Astrocyte (in vitro differentiated cells and primary cell): Measurements from ENCODE around the gene GCLM. TPM values are rescaled to one million over a fixed set of nuclear protein-coding genes. Genes with fewer than 3 reads are reported as not detected.

ENCODE experiments used
- DNase-seq: peaks from one replicate; pipeline ENCODE4 v3.0.0-alpha.2; 2010; ENCODE audit warnings: low read depth
- FAIRE-seq: peaks from 2 replicates; lab custom pipeline; 2011; peaks lifted over from hg19 to GRCh38; lab: Jason Lieb, UNC
- H2AFZ ChIP-seq: 2 replicates; pipeline ENCODE4 v1.6.0; 2012; ENCODE audit warnings: low read depth, low read length, inconsistent platforms
- H3K27ac ChIP-seq: 2 replicates; pipeline ENCODE4 v1.5.1; 2011; ENCODE audit warnings: low read depth, low read length, inconsistent platforms
- H3K27me3 ChIP-seq: 2 replicates; pipeline ENCODE4 v1.6.0; 2011; ENCODE audit warnings: low read length, inconsistent platforms; ENCODE audit not compliant: insufficient read depth
- H3K36me3 ChIP-seq: 2 replicates; pipeline ENCODE4 v1.5.1; 2011; ENCODE audit warnings: low read length, inconsistent platforms; ENCODE audit not compliant: insufficient read depth
- H3K4me1 ChIP-seq: 2 replicates; pipeline ENCODE4 v1.5.1; 2011; ENCODE audit warnings: low read length, inconsistent platforms; ENCODE audit not compliant: insufficient read depth
- H3K4me2 ChIP-seq: 2 replicates; pipeline ENCODE4 v1.6.0; 2012; ENCODE audit warnings: low read length, inconsistent platforms
- H3K4me3 ChIP-seq: 2 replicates; pipeline ENCODE4 v1.5.1; 2011; ENCODE audit warnings: low read depth, mild to moderate bottlenecking, low read length, inconsistent platforms; ENCODE audit not compliant: insufficient read depth
- H3K79me2 ChIP-seq: 2 replicates; pipeline ENCODE4 v1.6.0; 2012; ENCODE audit warnings: mild to moderate bottlenecking, low read length, inconsistent platforms; ENCODE audit not compliant: insufficient read depth
- H3K9ac ChIP-seq: 2 replicates; pipeline ENCODE4 v1.6.0; 2012; ENCODE audit warnings: mild to moderate bottlenecking, low read length, inconsistent platforms
- H3K9me3 ChIP-seq: 2 replicates; pipeline ENCODE4 v1.5.1; 2012; ENCODE audit warnings: low read depth, mild to moderate bottlenecking, low read length, inconsistent platforms; ENCODE audit not compliant: insufficient read depth
- H4K20me1 ChIP-seq: 2 replicates; pipeline ENCODE4 v1.6.0; 2012; ENCODE audit warnings: low read length, inconsistent platforms; ENCODE audit not compliant: insufficient read depth
- H3K27ac Mint-ChIP-seq: one replicate; pipeline ENCODE4 v1.8.0; 2021; ENCODE audit warnings: mild to moderate bottlenecking, mixed read lengths; ENCODE audit not compliant: unreplicated experiment
- H3K27me3 Mint-ChIP-seq: one replicate; pipeline ENCODE4 v1.8.0; 2021; ENCODE audit warnings: low read depth, mixed read lengths; ENCODE audit not compliant: unreplicated experiment
- H3K36me3 Mint-ChIP-seq: one replicate; pipeline ENCODE4 v1.8.0; 2021; ENCODE audit warnings: low read depth, mixed read lengths; ENCODE audit not compliant: unreplicated experiment
- H3K4me1 Mint-ChIP-seq: one replicate; pipeline ENCODE4 v1.8.0; 2021; ENCODE audit warnings: low read depth, mixed read lengths; ENCODE audit not compliant: unreplicated experiment
- H3K4me3 Mint-ChIP-seq: one replicate; pipeline ENCODE4 v1.8.0; 2021; ENCODE audit warnings: mild to moderate bottlenecking, moderate library complexity, mixed read lengths; ENCODE audit not compliant: unreplicated experiment
- H3K9me3 Mint-ChIP-seq: one replicate; pipeline ENCODE4 v1.8.0; 2021; ENCODE audit warnings: mild to moderate bottlenecking, mixed read lengths; ENCODE audit not compliant: unreplicated experiment
- CTCF ChIP-seq: IDR thresholded peaks from 2 replicates; pipeline ENCODE4 v1.5.1; 2011; ENCODE audit warnings: low read depth, mild to moderate bottlenecking, inconsistent platforms, low read length, moderate library complexity; ENCODE audit not compliant: insufficient read depth
- EZH2 ChIP-seq: IDR thresholded peaks from 2 replicates; pipeline ENCODE4 v1.6.1; 2012; ENCODE audit warnings: mild to moderate bottlenecking, low read length, inconsistent platforms; ENCODE audit not compliant: insufficient read depth
- total RNA-seq: library from RNA; stranded (reverse); gene quantifications from 2 replicates; pipeline ENCODE4 v1.2.1, GENCODE V29; 2021

GCLM gene
- total RNA-seq, 1 donor from 2014 or later = 27.5 TPM

GRCh38 chr1:93899543-93900207 lies 9.6 kb downstream of the GCLM start:
- Mint-ChIP-seq H3K36me3 (peaks cover 1% of the 10 kb centered on the region), H3K4me1 (no peaks in the 10 kb centered on the region), H3K27me3 (no peaks in the 10 kb centered on the region), H3K4me3 (no peak overlapping the region), H3K27ac (no peak overlapping the region), H3K9me3 (no peaks in the 10 kb centered on the region)
- Histone ChIP-seq H3K9ac (no peak overlapping the region), H3K4me3 (no peak overlapping the region), H2AFZ (no peak overlapping the region), H3K36me3 (peaks cover 18% of the 10 kb centered on the region), H4K20me1 (peaks cover 14% of the 10 kb centered on the region), H3K27ac (no peak overlapping the region), H3K4me2 (no peak overlapping the region), H3K79me2 (peaks cover 39% of the 10 kb centered on the region), H3K9me3 (no peaks in the 10 kb centered on the region), H3K27me3 (no peaks in the 10 kb centered on the region), H3K4me1 (no peaks in the 10 kb centered on the region)
- TF ChIP-seq CTCF = no peak
- no peak for TF ChIP-seq EZH2
- FAIRE-seq (no peak), DNase-seq (no peak)

GRCh38 chr1:93888900-93889299 lies 20.3 kb downstream of the GCLM start:
- H3K4me3 Mint-ChIP-seq = no peak overlapping the region
- Histone ChIP-seq H3K4me3 (no peak overlapping the region), H3K36me3 (peaks cover 30% of the 10 kb centered on the region), H4K20me1 (peaks cover 2% of the 10 kb centered on the region), H3K4me1 (no peaks in the 10 kb centered on the region), H2AFZ (no peak overlapping the region), H3K27ac (no peak overlapping the region), H3K79me2 (no peaks in the 10 kb centered on the region), H3K4me2 (no peak overlapping the region), H3K27me3 (no peaks in the 10 kb centered on the region), H3K9ac (no peak overlapping the region), H3K9me3 (no peaks in the 10 kb centered on the region)
- no peak for FAIRE-seq
- TF ChIP-seq CTCF (no peak), EZH2 (no peak)
- peak overlapping the region; percentile 44 for H3K27ac Mint-ChIP-seq
- no peaks in the 10 kb centered on the region for H3K27me3 Mint-ChIP-seq
- H3K4me1 Mint-ChIP-seq = peaks cover 7% of the 10 kb centered on the region
- no peaks in the 10 kb centered on the region for H3K9me3 Mint-ChIP-seq
- H3K36me3 Mint-ChIP-seq = no peaks in the 10 kb centered on the region
- no peak for DNase-seq

- peaks cover 4% of the 10 kb centered on the region for H4K20me1 ChIP-seq
- peaks cover 8% of the 10 kb centered on the region for H3K36me3 ChIP-seq
- no peak for TF ChIP-seq CTCF
- TF ChIP-seq EZH2 = no peak
- DNase-seq (no peak), FAIRE-seq (no peak)
- H3K36me3 Mint-ChIP-seq = peaks cover 2% of the 10 kb centered on the region
- no peaks in the 10 kb centered on the region for H3K9me3 ChIP-seq
- no peak overlapping the region for H3K27ac Mint-ChIP-seq
- no peaks in the 10 kb centered on the region for H3K27me3 ChIP-seq
- no peaks in the 10 kb centered on the region for H3K4me1 Mint-ChIP-seq
- H3K4me3 ChIP-seq = no peak overlapping the region
- no peak overlapping the region for H3K4me3 Mint-ChIP-seq
- no peaks in the 10 kb centered on the region for H3K27me3 Mint-ChIP-seq
- H3K4me1 ChIP-seq = peaks cover 5% of the 10 kb centered on the region
- no peak overlapping the region for H3K27ac ChIP-seq
- H2AFZ ChIP-seq = no peak overlapping the region
- H3K79me2 ChIP-seq = peaks cover 18% of the 10 kb centered on the region
- H3K4me2 ChIP-seq = no peak overlapping the region
- H3K9me3 Mint-ChIP-seq = no peaks in the 10 kb centered on the region
- H3K9ac ChIP-seq = no peak overlapping the region
These were observed 27.0 kb downstream of the GCLM start for GRCh38 chr1:93882269-93882668.
